ENCODE data around the gene P3R3URF.

The P3R3URF gene

GRCh38 chr1:46148318-46148717, 28.0 kb downstream of the P3R3URF start:
- no peak for TF ChIP-seq CTCF (IDR thresholded peaks at IDR 0.05; ENCODE audit: borderline replicate concordance, control extremely low read depth, extremely low read depth, insufficient read depth, missing control alignments)
- in situ Hi-C loops (cut with MboI; ENCODE audit: low sequenced_read_pairs, unreplicated experiment), result no loop called here
- no peak for DNase-seq (ENCODE audit: low spot score)

GRCh38 chr1:46137916-46138315, 38.4 kb downstream of the P3R3URF start:
- no peak for TF ChIP-seq CTCF (IDR thresholded peaks at IDR 0.05; ENCODE audit: borderline replicate concordance, control extremely low read depth, extremely low read depth, insufficient read depth, missing control alignments)
- in situ Hi-C loops (cut with MboI; ENCODE audit: low sequenced_read_pairs, unreplicated experiment), result loop anchor here (10.0 kb wide), 1 partner anchor 63 kb away; no protein-coding TSS in a partner anchor
- DNase-seq (ENCODE audit: low spot score), result no peak

- DNase-seq (ENCODE audit: low spot score), result no peak
- in situ Hi-C loops (cut with MboI; ENCODE audit: low sequenced_read_pairs, unreplicated experiment), result loop anchor here (10.0 kb wide), 1 partner anchor 62 kb away; no protein-coding TSS in a partner anchor
- TF ChIP-seq CTCF (IDR thresholded peaks at IDR 0.05; ENCODE audit: borderline replicate concordance, control extremely low read depth, extremely low read depth, insufficient read depth, missing control alignments), result no peak
These were observed 39.6 kb downstream of the P3R3URF start for GRCh38 chr1:46136711-46137110.

GRCh38 chr1:46134660-46135331, 41.5 kb downstream of the P3R3URF start:
- in situ Hi-C loops (cut with MboI; ENCODE audit: low sequenced_read_pairs, unreplicated experiment), result loop anchor here (10.0 kb wide), 1 partner anchor 60 kb away; no protein-coding TSS in a partner anchor
- TF ChIP-seq CTCF (IDR thresholded peaks at IDR 0.05; ENCODE audit: borderline replicate concordance, control extremely low read depth, extremely low read depth, insufficient read depth, missing control alignments), result no peak
- DNase-seq (ENCODE audit: low spot score), result peak; percentile 47

- in situ Hi-C loops (cut with MboI; ENCODE audit: low sequenced_read_pairs, unreplicated experiment), result loop anchor here (10.0 kb wide), 1 partner anchor 59 kb away; no protein-coding TSS in a partner anchor
- DNase-seq (ENCODE audit: low spot score), result no peak
- no peak for TF ChIP-seq CTCF (IDR thresholded peaks at IDR 0.05; ENCODE audit: borderline replicate concordance, control extremely low read depth, extremely low read depth, insufficient read depth, missing control alignments)
These were observed 42.4 kb downstream of the P3R3URF start for GRCh38 chr1:46133781-46134350.

- peak; percentile 78 for DNase-seq (ENCODE audit: low spot score)
- TF ChIP-seq CTCF (IDR thresholded peaks at IDR 0.05; ENCODE audit: borderline replicate concordance, control extremely low read depth, extremely low read depth, insufficient read depth, missing control alignments), result no peak
- in situ Hi-C loops (cut with MboI; ENCODE audit: low sequenced_read_pairs, unreplicated experiment), result loop anchor here (10.0 kb wide), 1 partner anchor 58 kb away; no protein-coding TSS in a partner anchor
These were observed 43.1 kb downstream of the P3R3URF start for GRCh38 chr1:46133181-46133658.
